ENCODE data around the gene IFT81.
"Not testable (repeated sequence)": the region's sequence is repeated elsewhere in the genome, so short reads cannot be mapped to it uniquely, and the experiment has no call there.

The IFT81 gene

GRCh38 chr12:110109037-110109836 lies 14.9 kb upstream of the IFT81 start:
- no peak for DNase-seq

- no peak for DNase-seq
Measured at GRCh38 chr12:110109837-110110535, 14.2 kb upstream of the IFT81 start.

GRCh38 chr12:110111476-110112334 lies 12.5 kb upstream of the IFT81 start:
- DNase-seq, result no peak

- no peak for DNase-seq
Measured at GRCh38 chr12:110112335-110112660, 11.9 kb upstream of the IFT81 start.

DNA sequence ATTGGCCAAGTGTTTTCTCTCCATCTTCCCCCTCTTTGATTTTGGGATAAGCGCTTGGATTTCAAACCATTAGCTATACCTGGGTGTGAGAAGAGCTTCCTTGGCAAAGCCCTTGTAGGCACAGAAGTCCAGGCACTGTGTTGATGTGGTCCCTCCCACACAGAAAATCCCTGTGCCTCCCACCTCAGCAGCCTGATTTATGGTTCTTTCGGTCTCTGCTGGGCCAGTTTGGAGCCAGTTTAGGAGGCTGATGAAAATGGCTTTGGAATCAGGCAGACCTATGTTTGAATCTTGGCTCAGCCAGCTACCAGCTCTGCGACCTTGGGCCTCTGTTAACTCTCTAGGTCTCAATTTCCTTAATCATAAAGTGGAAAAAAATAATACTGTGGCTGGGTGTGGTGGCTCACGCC lies 9.6 kb upstream of the IFT81 start:
- no peak for DNase-seq

GRCh38 chr12:110115675-110116074 lies 8.5 kb upstream of the IFT81 start:
- DNase-seq, result no peak

GRCh38 chr12:110116623-110117022 lies 7.5 kb upstream of the IFT81 start:
- DNase-seq, result no peak

DNA sequence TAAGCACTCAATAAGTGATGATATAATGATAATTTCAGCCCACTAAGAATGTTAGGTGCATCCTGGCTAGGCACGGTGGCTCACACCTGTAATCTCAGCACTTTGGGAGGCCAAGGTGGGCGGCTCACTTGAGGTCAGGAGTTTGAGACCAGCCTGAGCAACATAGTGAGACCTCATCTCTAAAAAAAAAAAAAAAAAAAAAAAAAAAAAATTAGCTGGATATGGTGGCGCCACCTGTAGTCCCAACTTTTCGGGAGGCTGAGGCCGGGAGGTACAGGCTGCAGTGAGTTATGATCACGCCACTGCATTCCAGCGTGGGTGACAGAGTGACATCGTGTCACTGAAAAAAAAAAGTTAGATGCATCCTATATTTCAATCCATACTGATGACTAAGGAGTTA lies 6.9 kb upstream of the IFT81 start:
- DNase-seq, result not testable (repeated sequence)

DNA sequence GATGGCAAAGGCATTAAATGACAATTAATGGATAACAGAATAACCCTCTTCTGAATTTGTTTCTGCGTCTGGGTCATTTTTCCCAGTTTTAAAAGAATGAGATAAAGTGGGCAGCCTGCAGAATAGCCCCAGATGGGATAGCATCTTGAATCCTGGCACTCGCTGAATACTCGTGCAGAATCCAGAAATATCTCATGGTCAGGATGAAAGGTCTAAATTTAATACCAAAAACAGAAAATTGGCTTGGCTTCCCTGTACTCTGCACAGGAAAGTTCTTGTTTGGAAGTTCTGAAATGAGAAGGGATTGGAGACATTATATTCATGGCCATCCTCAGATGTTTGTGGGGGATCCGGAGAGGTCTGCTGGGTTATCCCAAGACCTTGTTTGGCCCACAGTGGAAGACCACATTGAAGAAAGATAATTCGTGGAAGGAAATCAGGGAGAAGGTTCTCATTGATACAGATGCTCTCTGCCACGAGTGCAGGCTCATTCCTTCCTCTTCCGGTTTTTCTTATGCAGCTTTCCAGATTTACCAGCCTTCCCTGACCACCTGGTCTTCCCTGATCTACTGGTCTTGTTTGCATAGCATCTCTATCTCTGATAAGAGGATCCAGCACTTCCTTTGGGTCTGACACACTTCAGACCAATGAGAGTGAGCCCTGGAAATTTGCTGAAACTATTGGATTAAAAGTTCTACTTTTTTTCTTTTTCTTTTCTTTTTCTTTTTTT lies 6.0 kb upstream of the IFT81 start:
- no peak for DNase-seq

DNA sequence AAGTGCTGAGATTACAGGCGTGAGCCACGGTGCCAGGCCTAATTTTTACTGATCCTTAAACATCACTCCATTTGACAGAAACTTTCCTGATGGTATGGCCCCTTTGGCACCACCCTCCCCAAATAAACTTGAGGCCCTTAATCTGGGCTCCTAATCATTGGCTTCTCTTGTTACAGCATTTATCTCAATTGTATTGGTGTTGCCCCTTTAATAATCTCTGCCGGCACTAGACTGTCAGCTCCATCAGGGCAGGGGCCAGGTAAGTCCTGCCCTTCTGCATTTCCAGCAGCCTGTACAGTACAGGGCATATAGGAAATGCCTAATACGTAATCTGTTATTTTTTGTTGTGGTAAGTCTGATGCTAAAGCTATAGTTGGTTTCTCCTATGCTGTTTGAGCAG lies 1.2 kb upstream of the IFT81 start:
- no peak for DNase-seq

- DNase-seq, result no peak
Measured at GRCh38 chr12:110123919-110124268, 263 bp upstream of the IFT81 start.

DNA sequence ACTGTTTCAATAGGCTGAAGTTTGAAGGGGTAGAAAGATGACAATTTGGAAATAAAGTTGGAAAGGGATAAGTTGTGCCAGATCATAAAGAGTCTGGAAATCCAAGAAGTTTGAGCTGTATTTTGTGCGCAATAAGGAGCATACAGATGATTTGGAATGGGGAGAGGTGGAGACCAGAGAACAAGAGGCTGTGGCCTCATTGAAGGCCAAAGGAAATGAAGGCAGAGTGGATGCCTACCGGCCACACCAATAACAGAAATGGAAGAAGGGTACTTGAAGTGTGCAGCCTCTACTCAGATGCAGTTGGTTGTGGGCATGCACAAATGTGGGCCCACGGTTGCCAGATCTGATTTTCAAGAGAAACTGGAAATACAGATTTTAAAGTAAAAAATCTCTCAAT lies 2.4 kb downstream of the IFT81 start:
- no peak for DNase-seq

DNA sequence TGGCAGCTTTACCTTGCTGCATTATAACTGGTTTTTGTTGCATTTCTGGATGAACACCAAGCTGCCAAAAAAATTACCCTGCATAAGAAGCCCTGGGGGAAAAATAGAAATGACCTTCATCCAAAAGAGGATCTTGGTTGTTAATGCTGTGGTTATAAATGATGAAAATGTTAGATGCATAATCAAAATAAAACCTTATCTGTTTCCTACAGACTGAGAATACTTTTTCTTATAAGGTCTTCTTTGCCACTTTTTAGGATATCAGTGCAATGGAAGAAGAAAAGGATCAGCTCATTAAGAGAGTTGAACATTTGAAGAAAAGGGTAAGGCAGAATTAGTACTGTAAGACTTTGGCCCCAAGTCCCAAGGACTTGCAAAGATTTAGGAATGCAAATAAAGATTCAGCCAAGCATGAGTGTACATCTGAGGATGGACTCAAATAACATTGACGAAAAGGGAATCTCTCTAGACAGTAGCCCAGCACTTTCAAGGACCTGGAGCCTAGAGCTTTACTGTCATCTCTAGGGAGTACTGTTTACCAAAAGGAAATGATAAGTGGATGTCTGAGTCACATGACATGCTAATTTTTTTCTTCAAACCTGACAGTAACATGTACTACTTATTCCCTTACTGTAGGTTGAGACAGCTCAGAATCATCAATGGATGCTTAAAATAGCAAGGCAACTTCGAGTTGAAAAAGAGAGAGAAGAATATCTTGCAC lies 10.7 kb downstream of the IFT81 start:
- DNase-seq, result no peak

DNA sequence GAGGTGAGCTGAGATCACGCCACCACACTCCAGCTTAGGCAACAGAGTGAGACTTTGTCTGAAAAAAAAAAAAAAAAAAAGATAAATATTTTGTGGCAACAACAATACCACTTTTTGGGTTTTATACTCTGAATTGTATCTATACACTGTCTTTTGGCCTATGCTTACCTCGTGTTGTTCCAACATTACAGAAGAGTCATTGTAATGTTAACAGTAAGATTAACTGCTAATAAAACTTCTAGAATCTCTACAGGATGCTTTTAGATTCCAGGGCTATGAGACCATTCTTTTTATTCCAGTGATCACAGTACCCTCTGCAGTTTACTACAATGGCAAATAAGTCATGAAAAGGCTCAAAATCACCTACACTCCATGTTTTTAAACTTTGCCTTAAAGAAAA lies 11.6 kb downstream of the IFT81 start:
- DNase-seq, result no peak

- no peak for DNase-seq
Measured at GRCh38 chr12:110137786-110138185, 13.6 kb downstream of the IFT81 start.

GRCh38 chr12:110141389-110141788 lies 17.2 kb downstream of the IFT81 start:
- DNase-seq, result no peak

GRCh38 chr12:110146986-110147385 lies 22.8 kb downstream of the IFT81 start:
- DNase-seq, result no peak

DNA sequence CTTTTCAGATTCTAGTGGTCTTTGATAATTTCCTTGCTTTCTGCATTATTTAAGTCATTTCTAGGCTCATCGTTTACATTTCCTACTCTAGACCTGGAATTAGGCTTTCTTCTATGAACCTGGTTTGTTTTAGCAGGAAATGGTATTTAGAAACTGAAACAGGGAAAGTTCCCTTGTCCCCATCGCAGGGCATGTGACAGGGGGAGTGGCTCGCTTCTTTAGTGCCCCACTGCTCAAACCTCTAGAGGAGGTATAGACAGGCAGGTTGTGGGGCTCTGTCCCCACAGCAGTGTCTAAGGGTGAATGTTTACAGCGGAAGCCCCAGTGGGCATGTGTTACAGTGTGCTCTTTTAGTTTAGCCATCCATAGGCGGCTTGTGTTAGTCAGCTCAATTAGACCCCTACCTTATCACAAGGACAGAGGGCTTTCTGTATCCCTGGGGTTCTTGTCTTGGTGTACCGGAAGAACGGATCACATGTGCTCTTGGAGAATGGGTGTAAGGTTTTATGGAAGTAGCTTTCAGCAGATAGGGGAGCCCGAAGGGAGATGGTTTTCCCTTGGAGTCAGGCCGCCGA lies 25.0 kb downstream of the IFT81 start:
- DNase-seq, result no peak

- DNase-seq, result no peak
Measured at GRCh38 chr12:110156766-110157165, 32.6 kb downstream of the IFT81 start.

DNA sequence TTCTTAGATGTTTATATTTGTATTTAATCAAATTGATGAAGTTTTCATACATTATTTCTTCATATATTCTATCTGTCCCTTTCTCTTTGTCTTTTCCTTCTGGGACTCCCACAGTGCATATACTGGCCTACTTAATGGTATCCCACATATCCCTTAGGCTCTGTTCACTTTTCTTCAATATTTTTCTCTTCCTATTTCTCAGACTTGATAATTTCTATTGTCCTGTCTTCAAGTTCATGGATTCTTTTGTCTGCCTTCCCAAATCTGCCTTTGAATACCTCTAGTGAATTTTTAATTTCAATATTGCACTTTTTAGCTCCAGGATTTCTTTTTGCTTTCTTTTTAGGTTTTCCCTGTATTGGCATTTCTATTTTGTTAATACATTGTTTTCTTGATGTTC lies 33.4 kb downstream of the IFT81 start:
- no peak for DNase-seq

DNA sequence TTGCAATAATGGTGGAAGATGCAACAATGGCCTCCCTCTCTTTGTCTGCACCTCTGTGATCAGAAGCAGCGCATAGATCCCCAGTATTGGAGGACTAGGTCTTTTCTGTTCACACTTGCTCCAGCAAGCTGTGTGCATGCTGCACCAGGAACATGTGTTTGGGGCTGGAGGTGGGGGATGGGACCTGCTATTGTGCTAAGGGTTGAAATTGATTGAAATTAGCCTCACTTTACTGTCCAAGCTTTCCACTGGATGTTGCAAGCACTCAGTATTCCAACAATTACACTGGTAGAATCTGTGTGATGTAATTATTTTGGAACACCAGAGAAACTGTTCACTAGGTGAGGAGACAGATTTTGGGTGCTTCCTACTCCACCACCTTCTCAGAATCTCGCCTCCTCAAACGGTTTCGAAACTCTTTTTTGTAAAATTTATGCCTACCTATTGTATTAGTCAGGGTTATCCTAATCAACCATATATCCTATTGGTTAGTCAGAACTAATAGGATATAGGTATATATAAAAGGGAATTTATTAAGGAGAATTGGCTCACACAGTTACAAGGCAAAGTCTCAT lies 35.6 kb downstream of the IFT81 start:
- no peak for DNase-seq
